K562 (cell line): ENCODE results near the gene PAQR6. TPM values are rescaled to one million over a fixed set of nuclear protein-coding genes. Genes with fewer than 3 reads are reported as not detected.

ENCODE experiments used
- ARID2 ChIP-seq: fragments of 450-650 bp; IDR thresholded peaks from 2 replicates; pipeline ENCODE4 v1.6.1; 2017; ENCODE audit warnings: antibody characterized with exemption, mild to moderate bottlenecking
- COPS2 ChIP-seq: fragments of 450-650 bp; conservative IDR thresholded peaks from 2 replicates; pipeline ENCODE4 v1.6.1; 2016; ENCODE audit warnings: mild to moderate bottlenecking, moderate library complexity
- DDX20 ChIP-seq: fragments of 450-650 bp; IDR thresholded peaks from 2 replicates; pipeline ENCODE4 v1.6.1; 2016; ENCODE audit warnings: missing genetic modification characterization, low read depth, mild to moderate bottlenecking, missing compliant biosample characterization, moderate library complexity
- GTF2F1 ChIP-seq: IDR thresholded peaks from 2 replicates; pipeline ENCODE4 v1.6.1; 2011; ENCODE audit warnings: low read depth, low read length, improper control_type of control experiment
- L3MBTL2 ChIP-seq: fragments of 450-650 bp; IDR thresholded peaks from 2 replicates; pipeline ENCODE4 v1.6.1; 2016; ENCODE audit warnings: mild to moderate bottlenecking, moderate library complexity
- MYBL2 ChIP-seq, 2 experiments: fragments of 450-650 bp in 1 of 2; sonication (generic) in 1 of 2; formaldehyde crosslinking in 1 of 2; IDR thresholded peaks; 2 replicates each; pipeline versions ENCODE4 v1.6.1 to v1.8.1; 2017 to 2022; ENCODE audit warnings: borderline replicate concordance in 1 of 2, inconsistent platforms in 1 of 2, low read depth in 1 of 2, mild to moderate bottlenecking in 1 of 2, missing genetic modification reagents in 1 of 2, moderate library complexity in 1 of 2
- MYC ChIP-seq, 2 experiments: fragments of 250-450 bp in 1 of 2; sonication (Bioruptor Pico) in 1 of 2; IDR thresholded peaks; 2 replicates each; pipeline versions ENCODE4 v1.5.1 to v1.6.1; 2012 to 2021; ENCODE audit warnings: low read depth in 2 of 2, borderline replicate concordance in 1 of 2, improper control_type of control experiment in 1 of 2, low read length in 1 of 2, mild to moderate bottlenecking in 1 of 2, moderate library complexity in 1 of 2
- NCOA6 ChIP-seq: fragments of 450-650 bp; IDR thresholded peaks from 2 replicates; pipeline ENCODE4 v1.6.1; 2017; ENCODE audit warnings: mild to moderate bottlenecking
- NFE2 ChIP-seq: IDR thresholded peaks from 2 replicates; pipeline ENCODE4 v1.6.1; 2014; ENCODE audit warnings: antibody characterized with exemption, low read depth
- NFIC ChIP-seq: fragments of 450-650 bp; IDR thresholded peaks from 2 replicates; pipeline ENCODE4 v1.6.1; 2017; ENCODE audit warnings: mild to moderate bottlenecking, inconsistent platforms
- PYGO2 ChIP-seq: fragments of 450-650 bp; IDR thresholded peaks from 2 replicates; pipeline ENCODE4 v1.6.1; 2016; ENCODE audit warnings: mild to moderate bottlenecking, missing genetic modification characterization, moderate library complexity, missing compliant biosample characterization
- RB1 ChIP-seq: fragments of 450-650 bp; IDR thresholded peaks from 2 replicates; pipeline ENCODE4 v1.6.1; 2017; ENCODE audit warnings: low read depth, mild to moderate bottlenecking
- ZNF217 ChIP-seq: sonication (generic); formaldehyde crosslinking; IDR thresholded peaks from 2 replicates; pipeline ENCODE4 v1.8.0; 2022; ENCODE audit warnings: mild to moderate bottlenecking, missing genetic modification reagents
- polyA plus RNA-seq, 8 experiments: library from polyadenylated mRNA; depleted of rRNA in 4 of 8; stranded (reverse) in 5 of 8; unstranded in 3 of 8; fragments of >200 nt; fragmentation: Nextera tagmentation in 2 of 8; fragmentation: Illumina TruSeq in 1 of 8; extraction: Ambion mirVana in 2 of 8; extraction: Trizol in 1 of 8; gene quantifications; 2 replicates each; pipeline versions ENCODE4 v1.2.1 to v1.2.3, GENCODE V29; 2011 to 2014; ENCODE audit warnings: inconsistent platforms in 1 of 8, missing spikeins in 1 of 8
- total RNA-seq, 7 experiments: library from RNA; depleted of rRNA in 6 of 7; stranded (reverse); fragments of >200 nt in 6 of 7; fragmentation: Illumina TruSeq in 2 of 7; extraction: Trizol in 2 of 7; gene quantifications; 2 replicates each; pipeline versions ENCODE4 v1.2.1 to v1.2.3, GENCODE V29; 2011 to 2021; ENCODE audit warnings: low replicate concordance in 1 of 7
- TF ChIP-seq, protein P1 (sequence below): sonication (generic); formaldehyde crosslinking; IDR thresholded peaks from 2 replicates; pipeline ENCODE4 v1.9.0; 2022; ENCODE audit warnings: mild to moderate bottlenecking, missing genetic modification reagents
- TF ChIP-seq, protein P2 (sequence below): sonication (generic); formaldehyde crosslinking; IDR thresholded peaks from 2 replicates; pipeline ENCODE4 v1.8.0; 2022; ENCODE audit warnings: mild to moderate bottlenecking, missing genetic modification reagents
- TF ChIP-seq, protein P3 (sequence below): fragments of 200-800 bp; sonication (Bioruptor generic); IDR thresholded peaks from 2 replicates; pipeline ENCODE4 v1.6.1; 2016; ENCODE audit warnings: missing genetic modification characterization, missing compliant biosample characterization
- TF ChIP-seq, protein P4 (sequence below): fragments of 250-450 bp; sonication (Bioruptor Pico); IDR thresholded peaks from 2 replicates; pipeline ENCODE4 v1.5.0; 2021; ENCODE audit warnings: mild to moderate bottlenecking, moderate library complexity

The PAQR6 gene
- total and polyA plus RNA-seq, 9 of the 15 experiments (the other 6 are each of a cell fraction or from before 2014, with no cell fraction given): 0.07 to 1.8 (median 0.62) TPM

DNA sequence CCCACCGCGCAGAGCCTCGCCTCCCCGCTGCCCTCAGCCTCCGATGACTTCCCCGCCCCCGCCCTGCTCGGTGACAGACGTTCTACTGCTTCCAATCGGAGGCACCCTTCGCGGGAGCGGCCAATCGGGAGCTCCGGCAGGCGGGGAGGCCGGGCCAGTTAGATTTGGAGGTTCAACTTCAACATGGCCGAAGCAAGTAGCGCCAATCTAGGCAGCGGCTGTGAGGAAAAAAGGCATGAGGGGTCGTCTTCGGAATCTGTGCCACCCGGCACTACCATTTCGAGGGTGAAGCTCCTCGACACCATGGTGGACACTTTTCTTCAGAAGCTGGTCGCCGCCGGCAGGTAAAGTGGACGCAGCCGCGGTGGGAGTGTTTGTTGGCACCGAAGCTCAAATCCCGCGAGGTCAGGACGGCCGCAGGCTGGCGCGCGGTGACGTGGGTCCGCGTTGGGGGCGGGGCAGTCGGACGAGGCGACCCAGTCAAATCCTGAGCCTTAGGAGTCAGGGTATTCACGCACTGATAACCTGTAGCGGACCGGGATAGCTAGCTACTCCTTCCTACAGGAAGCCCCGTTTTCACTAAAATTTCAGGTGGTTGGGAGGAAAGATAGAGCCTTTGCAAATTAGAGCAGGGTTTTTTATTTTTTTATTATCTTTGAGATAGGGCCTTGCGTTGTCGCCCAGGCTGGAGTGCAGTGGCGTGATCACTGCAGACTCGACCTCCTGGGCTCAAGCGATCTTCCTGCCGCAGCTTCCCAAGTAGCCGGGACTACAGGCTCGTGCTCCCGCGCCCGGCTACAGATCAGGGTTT, 34.8 kb downstream of the PAQR6 start, which contains the start of gene PMF1 (continued):
- TF ChIP-seq PYGO2: no peak; the same call in 1 of the 2 replicates
- TF ChIP-seq, protein P1, sequence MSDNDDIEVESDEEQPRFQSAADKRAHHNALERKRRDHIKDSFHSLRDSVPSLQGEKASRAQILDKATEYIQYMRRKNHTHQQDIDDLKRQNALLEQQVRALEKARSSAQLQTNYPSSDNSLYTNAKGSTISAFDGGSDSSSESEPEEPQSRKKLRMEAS (CRISPR knock-in tag): peak; percentile 69
- peak; percentile 87 for TF ChIP-seq L3MBTL2
- TF ChIP-seq RB1: peak; percentile 58; the same call in 1 of the 2 replicates
- no peak for TF ChIP-seq NCOA6
- TF ChIP-seq, protein P2, sequence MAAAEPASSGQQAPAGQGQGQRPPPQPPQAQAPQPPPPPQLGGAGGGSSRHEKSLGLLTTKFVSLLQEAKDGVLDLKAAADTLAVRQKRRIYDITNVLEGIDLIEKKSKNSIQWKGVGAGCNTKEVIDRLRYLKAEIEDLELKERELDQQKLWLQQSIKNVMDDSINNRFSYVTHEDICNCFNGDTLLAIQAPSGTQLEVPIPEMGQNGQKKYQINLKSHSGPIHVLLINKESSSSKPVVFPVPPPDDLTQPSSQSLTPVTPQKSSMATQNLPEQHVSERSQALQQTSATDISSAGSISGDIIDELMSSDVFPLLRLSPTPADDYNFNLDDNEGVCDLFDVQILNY (CRISPR knock-in tag): no peak
- TF ChIP-seq, protein P3, sequence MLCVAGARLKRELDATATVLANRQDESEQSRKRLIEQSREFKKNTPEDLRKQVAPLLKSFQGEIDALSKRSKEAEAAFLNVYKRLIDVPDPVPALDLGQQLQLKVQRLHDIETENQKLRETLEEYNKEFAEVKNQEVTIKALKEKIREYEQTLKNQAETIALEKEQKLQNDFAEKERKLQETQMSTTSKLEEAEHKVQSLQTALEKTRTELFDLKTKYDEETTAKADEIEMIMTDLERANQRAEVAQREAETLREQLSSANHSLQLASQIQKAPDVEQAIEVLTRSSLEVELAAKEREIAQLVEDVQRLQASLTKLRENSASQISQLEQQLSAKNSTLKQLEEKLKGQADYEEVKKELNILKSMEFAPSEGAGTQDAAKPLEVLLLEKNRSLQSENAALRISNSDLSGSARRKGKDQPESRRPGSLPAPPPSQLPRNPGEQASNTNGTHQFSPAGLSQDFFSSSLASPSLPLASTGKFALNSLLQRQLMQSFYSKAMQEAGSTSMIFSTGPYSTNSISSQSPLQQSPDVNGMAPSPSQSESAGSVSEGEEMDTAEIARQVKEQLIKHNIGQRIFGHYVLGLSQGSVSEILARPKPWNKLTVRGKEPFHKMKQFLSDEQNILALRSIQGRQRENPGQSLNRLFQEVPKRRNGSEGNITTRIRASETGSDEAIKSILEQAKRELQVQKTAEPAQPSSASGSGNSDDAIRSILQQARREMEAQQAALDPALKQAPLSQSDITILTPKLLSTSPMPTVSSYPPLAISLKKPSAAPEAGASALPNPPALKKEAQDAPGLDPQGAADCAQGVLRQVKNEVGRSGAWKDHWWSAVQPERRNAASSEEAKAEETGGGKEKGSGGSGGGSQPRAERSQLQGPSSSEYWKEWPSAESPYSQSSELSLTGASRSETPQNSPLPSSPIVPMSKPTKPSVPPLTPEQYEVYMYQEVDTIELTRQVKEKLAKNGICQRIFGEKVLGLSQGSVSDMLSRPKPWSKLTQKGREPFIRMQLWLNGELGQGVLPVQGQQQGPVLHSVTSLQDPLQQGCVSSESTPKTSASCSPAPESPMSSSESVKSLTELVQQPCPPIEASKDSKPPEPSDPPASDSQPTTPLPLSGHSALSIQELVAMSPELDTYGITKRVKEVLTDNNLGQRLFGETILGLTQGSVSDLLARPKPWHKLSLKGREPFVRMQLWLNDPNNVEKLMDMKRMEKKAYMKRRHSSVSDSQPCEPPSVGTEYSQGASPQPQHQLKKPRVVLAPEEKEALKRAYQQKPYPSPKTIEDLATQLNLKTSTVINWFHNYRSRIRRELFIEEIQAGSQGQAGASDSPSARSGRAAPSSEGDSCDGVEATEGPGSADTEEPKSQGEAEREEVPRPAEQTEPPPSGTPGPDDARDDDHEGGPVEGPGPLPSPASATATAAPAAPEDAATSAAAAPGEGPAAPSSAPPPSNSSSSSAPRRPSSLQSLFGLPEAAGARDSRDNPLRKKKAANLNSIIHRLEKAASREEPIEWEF: no peak
- no peak; the same call in 1 of the 2 replicates for TF ChIP-seq MYBL2 (IDR thresholded peaks at IDR 0.05; ENCODE audit: low read depth)
- TF ChIP-seq MYBL2 (CRISPR knock-in tag; IDR thresholded peaks at IDR 0.05; ENCODE audit: borderline replicate concordance): no peak
- TF ChIP-seq ZNF217 (CRISPR knock-in tag): no peak
- TF ChIP-seq MYC (IDR thresholded peaks at IDR 0.05; ENCODE audit: low read depth, low read length): peak; percentile 82
- TF ChIP-seq MYC (CRISPR knock-in tag; IDR thresholded peaks at IDR 0.05; ENCODE audit: borderline replicate concordance, low read depth): peak; percentile 50; the same call in 1 of the 2 replicates
- peak; percentile 58 for TF ChIP-seq NFIC
- no peak; the same call in 1 of the 2 replicates for TF ChIP-seq GTF2F1
- no peak for TF ChIP-seq DDX20 (tag)
- TF ChIP-seq COPS2: no peak
- TF ChIP-seq NFE2: no peak
- TF ChIP-seq ARID2: no peak
- TF ChIP-seq, protein P4, sequence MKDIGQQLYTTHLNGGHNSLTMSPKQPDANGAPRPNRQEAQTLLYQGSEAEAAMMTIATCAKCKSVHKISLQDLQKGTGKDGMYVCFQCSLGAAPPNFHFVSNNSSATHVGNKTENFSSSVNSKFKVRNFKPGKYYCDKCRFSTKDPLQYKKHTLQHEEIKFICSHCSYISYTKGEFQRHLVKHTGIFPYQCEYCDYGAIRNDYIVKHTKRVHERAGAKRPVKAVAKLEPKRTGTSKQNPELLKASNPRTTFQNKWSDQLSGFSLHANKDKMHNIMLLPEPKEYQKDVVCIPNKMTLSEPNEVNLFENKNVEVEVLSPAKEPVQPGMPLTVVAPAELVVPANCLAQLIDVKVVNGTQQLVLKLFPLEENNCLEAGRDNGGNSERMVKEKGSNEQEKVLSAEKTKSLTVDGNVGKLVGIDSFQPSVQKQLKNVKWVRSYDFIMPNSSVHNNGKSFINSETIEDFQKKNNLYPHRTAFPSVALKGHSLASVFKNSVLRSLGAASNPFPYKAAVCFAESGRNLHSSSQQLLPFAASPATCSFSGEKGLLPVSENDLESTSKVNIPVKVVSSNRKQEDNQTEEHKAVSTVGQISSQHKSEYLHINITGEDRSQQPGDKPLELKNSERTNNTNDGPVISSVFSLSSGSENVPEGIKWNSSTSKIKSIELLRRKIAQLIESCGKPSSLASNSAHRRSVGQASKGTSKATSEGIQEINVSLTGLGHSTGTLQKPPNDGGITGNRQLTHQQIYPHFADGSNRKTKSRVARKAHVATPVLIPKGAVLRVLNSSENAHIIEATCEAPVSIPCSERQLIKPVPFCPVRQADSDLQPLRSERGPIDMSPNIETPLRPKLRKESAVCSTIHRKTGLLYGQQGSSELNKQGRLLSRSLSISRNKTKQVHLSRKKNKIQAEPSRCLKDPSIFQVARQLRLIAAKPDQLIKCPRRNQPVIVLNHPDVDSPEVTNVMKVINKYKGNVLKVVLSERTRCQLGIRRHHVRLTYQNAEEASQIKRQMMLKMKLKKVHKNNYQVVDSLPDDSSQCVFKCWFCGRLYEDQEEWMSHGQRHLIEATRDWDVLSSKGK (CRISPR knock-in tag): no peak
